HG03469 (cell line): Measurements from ENCODE around the gene SUSD5.

Source experiments
- ATAC-seq: cut with Tn5 transposase; IDR thresholded peaks from one replicate; pipeline ENCODE4 v1.9.1; 2021; ENCODE audit warnings: mild to moderate bottlenecking, moderate library complexity, moderate number of reproducible peaks; ENCODE audit not compliant: unreplicated experiment

SUSD5 gene

GRCh38 chr3:33218446-33219174 is at the start of gene SUSD5:
Gene SUSD5 (minus strand): TSS chr3:33218810. CDS start chr3:33218797, 13 bp downstream.
- no peak for ATAC-seq

- ATAC-seq: no peak
Observed at GRCh38 chr3:33260104-33260503, 41.5 kb upstream of the SUSD5 start.

- ATAC-seq: no peak
Observed at GRCh38 chr3:33256249-33256648, 37.6 kb upstream of the SUSD5 start.

DNA sequence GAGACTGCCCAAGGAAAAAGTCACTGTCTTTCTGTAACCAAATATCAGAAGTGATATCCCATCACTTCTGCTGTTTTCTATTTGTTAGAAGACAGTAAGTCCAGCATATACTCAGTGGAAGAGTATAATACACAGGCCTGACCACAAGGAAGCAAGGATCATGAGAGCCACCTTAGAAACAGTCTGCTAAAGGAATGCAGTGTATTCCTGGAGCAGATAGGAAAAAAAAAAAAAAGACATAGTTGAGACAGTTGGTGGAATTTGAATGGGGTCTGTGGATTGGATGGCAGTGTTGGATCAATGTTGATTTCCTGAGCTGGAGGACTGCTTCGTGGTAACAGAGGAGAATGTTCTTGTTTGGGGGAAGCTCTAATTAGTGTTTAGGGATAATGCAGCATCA is 32.1 kb upstream of the SUSD5 start:
- ATAC-seq: no peak

DNA sequence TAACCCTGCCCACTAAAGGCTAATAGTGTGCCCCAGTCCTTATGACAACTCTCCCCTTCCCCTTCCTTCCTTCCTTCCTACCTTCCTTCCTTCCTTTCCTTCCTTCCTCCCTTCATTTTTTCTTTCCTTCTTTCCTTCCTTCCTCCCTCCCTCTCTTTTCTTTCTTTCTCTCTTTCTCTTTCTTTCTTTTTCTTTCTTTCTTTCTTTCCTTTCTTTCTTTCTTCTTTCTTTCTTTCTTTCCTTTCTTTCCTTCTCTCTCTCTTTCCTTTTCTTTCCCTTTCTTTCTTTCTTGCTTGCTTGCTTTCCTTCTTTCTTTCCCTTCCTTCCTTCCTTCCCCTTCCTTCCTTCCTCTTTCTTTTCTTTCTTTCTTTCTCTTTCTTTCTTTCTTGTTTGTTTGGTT is 28.2 kb upstream of the SUSD5 start:
- ATAC-seq: no peak

- ATAC-seq: no peak
Observed at GRCh38 chr3:33240261-33240660, 21.7 kb upstream of the SUSD5 start.

DNA sequence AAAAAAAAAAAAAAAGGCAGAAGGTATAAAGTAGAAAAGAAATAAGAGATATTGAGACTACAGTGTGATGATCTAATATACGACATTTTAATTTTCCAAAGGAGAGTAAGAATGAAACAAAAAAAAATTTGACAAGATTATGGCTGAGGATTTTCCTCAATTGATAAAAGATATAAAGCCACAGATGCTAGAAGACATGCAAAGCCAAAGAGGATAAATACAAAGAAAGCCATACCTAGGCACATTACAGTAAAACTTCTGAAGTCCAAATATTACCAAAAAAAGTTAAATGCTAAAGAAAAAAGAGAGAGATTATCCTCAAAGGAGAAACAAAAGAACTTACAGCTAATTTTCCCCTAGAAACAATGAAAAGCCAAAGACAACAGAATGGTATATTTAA is 20.3 kb upstream of the SUSD5 start:
- no peak for ATAC-seq

DNA sequence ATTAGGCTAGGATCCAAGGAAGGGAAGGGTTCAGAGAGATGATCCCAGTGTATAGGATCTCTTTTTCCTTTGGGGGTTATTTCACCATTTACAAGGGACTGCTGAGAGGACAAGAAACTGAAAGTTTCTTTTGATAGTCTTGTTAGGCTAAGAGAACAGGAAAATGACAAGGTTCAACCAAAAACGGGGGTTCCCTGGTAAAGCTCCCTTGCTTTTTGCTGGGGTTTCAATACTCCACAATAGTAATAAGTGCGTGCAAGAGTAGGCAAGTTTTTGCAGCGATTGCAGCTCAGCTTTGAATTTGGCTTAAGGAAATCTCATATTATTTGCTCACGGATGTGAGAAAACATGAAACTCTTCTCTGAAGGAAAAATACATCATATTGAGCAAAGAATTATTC is 18.8 kb upstream of the SUSD5 start:
- no peak for ATAC-seq

DNA sequence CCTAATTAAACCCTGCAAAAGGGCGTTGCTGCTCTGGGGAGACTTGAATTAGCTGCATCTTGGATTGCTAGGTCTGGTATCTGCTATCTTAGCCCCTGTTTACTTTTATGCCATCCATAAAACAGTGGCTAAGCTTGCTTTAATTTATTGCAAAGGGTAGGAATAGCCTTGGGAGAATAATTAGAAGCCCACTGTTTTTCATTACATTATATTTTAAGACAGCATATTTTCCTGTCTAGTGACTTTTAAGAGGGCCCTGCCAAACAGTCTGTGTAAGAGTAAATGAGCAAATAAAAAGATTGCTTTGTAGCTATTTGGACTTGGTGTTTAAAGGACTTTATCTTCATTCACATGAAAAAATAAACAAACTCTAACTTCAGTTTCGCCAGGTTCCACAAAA is 17.4 kb upstream of the SUSD5 start:
- no peak for ATAC-seq

DNA sequence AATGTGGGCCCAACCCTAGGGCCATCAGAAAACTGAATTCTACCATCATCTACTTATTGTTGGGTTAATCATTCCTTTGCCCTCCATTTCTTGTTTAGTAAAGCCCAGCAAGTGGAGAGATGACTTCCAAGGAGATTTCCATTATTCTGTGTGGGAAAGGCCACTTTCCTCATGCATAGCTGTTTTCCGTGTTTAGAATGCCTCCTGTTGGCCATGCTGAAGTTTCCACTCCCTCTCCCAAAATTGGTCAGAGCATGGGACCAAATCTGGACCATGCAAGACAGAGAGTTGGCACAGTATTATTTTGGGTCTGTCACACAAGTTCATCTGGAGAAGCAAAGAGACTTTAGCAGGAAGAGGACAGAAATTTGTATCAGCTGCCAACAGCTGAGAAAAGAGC is 15.3 kb upstream of the SUSD5 start:
- no peak for ATAC-seq

GRCh38 chr3:33231756-33232465 is 13.3 kb upstream of the SUSD5 start:
- ATAC-seq: no peak

DNA sequence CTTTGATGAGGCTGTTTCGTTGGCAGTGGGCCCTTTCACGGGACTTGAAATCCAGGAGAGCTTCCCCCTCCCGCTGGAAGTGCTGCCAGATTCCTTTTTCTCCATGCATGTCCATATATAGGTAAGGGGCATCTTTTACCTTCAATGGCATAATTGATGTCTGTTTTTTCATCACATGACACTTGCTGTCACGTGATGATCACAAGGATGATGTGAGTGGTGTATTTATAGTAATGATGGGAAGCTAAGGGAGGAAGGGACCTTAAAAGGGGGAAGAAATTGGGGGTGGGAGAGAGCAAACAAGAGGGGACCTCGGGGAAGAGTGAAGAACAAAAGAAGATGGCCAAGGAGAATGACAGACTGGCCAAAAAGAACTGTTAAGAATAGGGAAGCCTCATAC is 11.3 kb upstream of the SUSD5 start:
- no peak for ATAC-seq

GRCh38 chr3:33229066-33229465 is 10.5 kb upstream of the SUSD5 start:
- no peak for ATAC-seq

DNA sequence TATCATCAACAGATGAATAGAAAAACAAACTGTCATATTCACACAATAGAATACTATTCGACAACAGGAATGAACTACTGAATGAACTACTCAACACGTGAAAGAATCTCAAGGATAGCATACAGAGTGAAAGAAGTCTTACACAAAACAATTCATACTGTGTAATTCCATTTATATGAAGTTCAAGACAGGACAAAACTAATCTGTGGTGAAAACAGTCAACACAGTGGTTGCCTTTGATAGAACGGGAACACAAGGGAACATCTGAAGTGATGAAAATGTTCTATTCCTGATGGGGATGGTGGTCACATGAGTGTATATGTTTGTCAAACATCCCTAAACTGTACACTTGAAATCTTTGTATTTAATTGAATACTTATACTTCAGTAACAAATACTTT is 2.6 kb upstream of the SUSD5 start:
- no peak for ATAC-seq

GRCh38 chr3:33219175-33219487 is 521 bp upstream of the SUSD5 start:
- ATAC-seq: no peak

DNA sequence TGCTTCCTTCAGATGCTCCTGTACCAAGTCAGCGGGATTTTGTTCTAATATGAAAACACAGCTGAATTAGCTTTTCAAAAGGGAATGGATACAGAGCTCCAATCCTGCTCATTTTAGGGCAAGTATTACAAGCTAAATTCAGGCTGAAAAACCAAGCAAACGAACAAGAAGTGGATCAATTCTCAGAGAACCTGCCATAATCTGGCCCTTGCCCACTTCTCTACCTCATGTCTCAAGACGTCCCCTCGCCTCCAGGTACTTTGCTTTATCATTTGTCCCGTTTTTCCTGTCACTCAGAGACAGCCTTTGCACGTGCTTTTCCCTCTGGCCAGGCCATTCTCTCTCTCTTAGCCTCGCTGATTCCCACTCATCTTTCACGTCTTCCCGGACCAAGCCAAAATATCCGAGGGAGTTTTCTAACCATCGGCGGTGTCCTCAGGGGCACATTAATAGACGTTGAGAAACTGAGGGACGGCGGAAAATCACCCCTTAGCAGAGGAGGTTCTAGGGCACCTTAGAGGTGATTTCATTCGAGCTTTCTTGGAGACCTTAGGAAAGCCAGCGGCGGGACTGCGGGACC is 654 bp downstream of the SUSD5 start:
- no peak for ATAC-seq

DNA sequence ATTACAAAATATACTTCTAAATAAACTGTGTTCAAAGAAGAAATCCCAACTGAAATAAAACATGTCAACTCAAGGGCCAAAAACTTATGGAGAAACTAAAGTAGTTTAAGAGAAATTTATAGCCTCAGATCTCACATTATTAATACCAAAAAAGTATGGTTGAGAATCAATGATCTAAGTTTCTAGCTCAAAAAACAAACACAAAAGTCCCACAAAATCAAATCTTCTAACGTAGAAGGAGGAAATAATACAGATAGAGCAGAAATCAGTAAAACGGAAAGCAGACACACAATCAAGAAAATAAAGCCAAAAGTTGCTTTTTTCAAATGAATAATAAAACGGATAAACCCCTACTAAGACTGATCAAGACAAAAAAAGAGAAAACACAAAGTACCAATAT is 2.9 kb downstream of the SUSD5 start:
- no peak for ATAC-seq

DNA sequence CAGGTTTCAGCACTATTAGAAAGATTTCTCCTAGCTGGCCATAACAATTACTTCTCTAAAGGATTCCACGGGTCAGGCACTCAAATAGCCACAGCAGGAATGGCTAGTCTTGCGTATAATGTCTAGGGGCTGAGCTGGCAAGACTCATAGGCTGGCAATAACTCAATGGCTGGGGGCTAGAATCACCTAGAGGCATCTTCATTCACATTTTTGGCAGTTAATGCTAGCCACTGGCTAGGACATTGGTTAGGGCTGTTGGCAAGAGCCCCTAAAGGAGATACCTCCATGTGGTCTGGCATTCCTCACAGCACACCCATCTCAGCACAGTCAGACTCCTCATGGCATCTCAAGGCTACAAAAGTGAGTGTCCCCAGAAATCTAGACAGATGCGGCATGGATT is 6.2 kb downstream of the SUSD5 start:
- ATAC-seq: no peak

DNA sequence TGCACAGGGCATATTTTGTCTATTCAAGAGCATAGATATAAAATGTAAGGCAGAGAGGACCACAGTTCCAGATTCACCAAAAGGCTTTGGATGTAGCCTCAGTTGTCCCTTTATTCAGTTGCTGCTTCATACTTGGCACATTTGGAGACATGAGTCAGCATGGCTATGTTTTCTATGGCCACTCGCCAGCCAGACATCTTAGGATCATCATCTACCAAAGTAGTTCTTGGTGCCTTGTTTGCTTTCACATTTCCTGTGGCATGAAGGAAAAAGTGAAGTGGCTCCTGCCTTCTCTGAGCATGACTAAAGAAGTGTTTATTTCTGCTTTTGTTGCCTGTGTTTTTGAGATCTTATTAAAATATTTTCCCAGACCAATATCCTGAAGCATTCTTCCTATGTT is 7.2 kb downstream of the SUSD5 start:
- no peak for ATAC-seq

GRCh38 chr3:33209357-33209756 is 9.3 kb downstream of the SUSD5 start:
- no peak for ATAC-seq

DNA sequence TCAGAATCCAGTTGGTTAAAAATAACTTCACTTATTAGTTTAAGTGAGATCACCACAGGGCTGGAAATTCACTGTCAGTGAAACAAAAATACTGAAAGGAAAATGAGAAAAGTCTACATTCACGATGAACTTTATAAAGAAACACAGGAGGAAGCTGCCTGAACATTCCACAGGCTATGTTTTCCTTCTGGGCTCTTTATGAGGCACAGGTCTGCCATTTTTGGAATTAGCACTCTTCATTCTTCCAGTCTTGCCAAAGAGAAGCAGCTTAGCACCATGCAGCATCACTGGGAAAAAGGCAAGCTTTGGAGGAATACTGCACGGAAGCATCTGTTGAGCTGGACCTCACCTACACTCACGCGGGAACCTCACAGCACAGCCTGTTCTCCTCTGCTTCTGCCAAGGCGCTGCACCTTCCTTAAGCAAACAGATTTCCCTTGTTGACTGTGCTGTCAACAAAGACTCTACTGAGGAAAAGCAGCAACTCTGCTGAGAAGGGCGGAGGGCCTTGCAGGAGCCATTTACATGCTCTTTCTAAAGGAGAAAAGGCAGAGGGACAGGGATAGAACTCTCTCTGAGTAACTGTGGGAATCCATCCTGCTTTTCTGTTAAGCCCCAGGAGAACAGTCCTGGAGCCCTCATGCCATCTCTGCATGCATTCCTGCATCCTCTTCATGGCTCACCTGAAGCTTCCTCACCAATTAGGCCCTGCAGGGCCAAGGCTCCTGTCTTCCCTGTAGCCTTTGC is 15.7 kb downstream of the SUSD5 start:
- ATAC-seq: no peak

DNA sequence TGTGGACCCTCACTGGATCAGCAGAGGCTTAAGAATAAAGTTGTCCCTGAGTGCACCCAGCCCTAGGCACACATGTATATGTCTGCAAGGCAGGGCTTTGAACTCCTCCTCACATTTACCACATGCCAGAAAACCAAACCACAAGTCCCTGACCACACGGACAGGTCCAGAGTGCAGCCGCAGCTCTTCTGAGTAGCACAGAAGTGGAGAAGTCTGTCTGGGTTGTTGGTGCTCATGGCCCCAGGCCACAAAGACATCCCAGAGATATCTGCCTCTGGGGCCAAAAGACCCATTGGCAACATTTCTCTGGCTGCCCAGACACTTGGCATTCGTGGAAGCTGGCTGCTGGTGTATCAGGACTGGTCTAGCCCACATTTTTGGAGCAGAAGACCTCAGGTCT is 17.4 kb downstream of the SUSD5 start:
- no peak for ATAC-seq
